Measurements from ENCODE around the gene GPR39. TPM values are rescaled to one million over a fixed set of nuclear protein-coding genes. Genes with fewer than 3 reads are reported as not detected.

GPR39 gene
- total RNA-seq, 2 donors from 2014 or later, result 1.9 to 2.7 TPM

GRCh38 chr2:132611719-132612118 is 195.1 kb downstream of the GPR39 start:
- H3K9me3 ChIP-seq, result no peaks in the 10 kb centered on the region
- no peaks in the 10 kb centered on the region for H3K27me3 ChIP-seq (replicated peaks; ENCODE audit: insufficient read depth)
- DNase-seq (ENCODE audit: low spot score) (no peak), ATAC-seq (ENCODE audit: insufficient number of reproducible peaks, low FRiP score, low read depth) (no peak)
- no peak overlapping the region for H3K27ac ChIP-seq
- H3K4me1 ChIP-seq (ENCODE audit: control insufficient read depth in 1 of 2, low read depth in 2 of 2), result no peaks in the 10 kb centered on the region
- no peak for TF ChIP-seq CTCF (IDR thresholded peaks at IDR 0.05)
- H3K36me3 ChIP-seq, result no peaks in the 10 kb centered on the region
- no peak overlapping the region for H3K4me3 ChIP-seq

GRCh38 chr2:132615329-132616085 is 198.9 kb downstream of the GPR39 start:
- ATAC-seq (ENCODE audit: insufficient number of reproducible peaks, low FRiP score, low read depth) (no peak), DNase-seq (ENCODE audit: low spot score) (no peak)
- Histone ChIP-seq H3K27ac (no peak overlapping the region), H3K9me3 (no peaks in the 10 kb centered on the region), H3K27me3 (replicated peaks; ENCODE audit: insufficient read depth) (no peaks in the 10 kb centered on the region), H3K4me3 (no peak overlapping the region), H3K4me1 (ENCODE audit: control insufficient read depth in 1 of 2, low read depth in 2 of 2) (no peaks in the 10 kb centered on the region), H3K36me3 (no peaks in the 10 kb centered on the region)
- no peak for TF ChIP-seq CTCF (IDR thresholded peaks at IDR 0.05)

- TF ChIP-seq CTCF (IDR thresholded peaks at IDR 0.05), result no peak
- H3K9me3 ChIP-seq, result no peaks in the 10 kb centered on the region
- H3K27me3 ChIP-seq (replicated peaks; ENCODE audit: insufficient read depth), result no peaks in the 10 kb centered on the region
- DNase-seq (ENCODE audit: low spot score) (no peak), ATAC-seq (ENCODE audit: insufficient number of reproducible peaks, low FRiP score, low read depth) (no peak)
- no peaks in the 10 kb centered on the region for H3K36me3 ChIP-seq
- no peaks in the 10 kb centered on the region for H3K4me1 ChIP-seq (ENCODE audit: control insufficient read depth in 1 of 2, low read depth in 2 of 2)
- no peak overlapping the region for H3K27ac ChIP-seq
- H3K4me3 ChIP-seq, result no peak overlapping the region
These were observed 201.4 kb downstream of the GPR39 start for GRCh38 chr2:132617989-132618388.

- Histone ChIP-seq H3K27ac (no peak overlapping the region), H3K4me1 (ENCODE audit: control insufficient read depth in 1 of 2, low read depth in 2 of 2) (no peaks in the 10 kb centered on the region), H3K36me3 (no peaks in the 10 kb centered on the region), H3K4me3 (no peak overlapping the region), H3K27me3 (replicated peaks; ENCODE audit: insufficient read depth) (no peaks in the 10 kb centered on the region), H3K9me3 (no peaks in the 10 kb centered on the region)
- no peak for DNase-seq (ENCODE audit: low spot score)
- TF ChIP-seq CTCF (IDR thresholded peaks at IDR 0.05), result no peak
- ATAC-seq (ENCODE audit: insufficient number of reproducible peaks, low FRiP score, low read depth), result no peak
These were observed 202.1 kb downstream of the GPR39 start for GRCh38 chr2:132618734-132619133.

- no peaks in the 10 kb centered on the region for H3K4me1 ChIP-seq (ENCODE audit: control insufficient read depth in 1 of 2, low read depth in 2 of 2)
- DNase-seq (ENCODE audit: low spot score) (no peak), ATAC-seq (ENCODE audit: insufficient number of reproducible peaks, low FRiP score, low read depth) (no peak)
- H3K27me3 ChIP-seq (replicated peaks; ENCODE audit: insufficient read depth), result no peaks in the 10 kb centered on the region
- TF ChIP-seq CTCF (IDR thresholded peaks at IDR 0.05), result no peak
- no peak overlapping the region for H3K27ac ChIP-seq
- no peak overlapping the region for H3K4me3 ChIP-seq
- no peaks in the 10 kb centered on the region for H3K9me3 ChIP-seq
- no peaks in the 10 kb centered on the region for H3K36me3 ChIP-seq
These were observed 203.5 kb downstream of the GPR39 start for GRCh38 chr2:132620115-132620514.
